Effector CD4-positive, alpha-beta T cell (primary cell): ENCODE measurements around the gene B3GNT9.
A peak's percentile ranks its signal among the peaks of the same experiment; 100 is the strongest.

Experiments
- DNase-seq: peaks from one replicate; pipeline ENCODE4 v3.0.0-alpha.2; 2020

Gene B3GNT9

DNA sequence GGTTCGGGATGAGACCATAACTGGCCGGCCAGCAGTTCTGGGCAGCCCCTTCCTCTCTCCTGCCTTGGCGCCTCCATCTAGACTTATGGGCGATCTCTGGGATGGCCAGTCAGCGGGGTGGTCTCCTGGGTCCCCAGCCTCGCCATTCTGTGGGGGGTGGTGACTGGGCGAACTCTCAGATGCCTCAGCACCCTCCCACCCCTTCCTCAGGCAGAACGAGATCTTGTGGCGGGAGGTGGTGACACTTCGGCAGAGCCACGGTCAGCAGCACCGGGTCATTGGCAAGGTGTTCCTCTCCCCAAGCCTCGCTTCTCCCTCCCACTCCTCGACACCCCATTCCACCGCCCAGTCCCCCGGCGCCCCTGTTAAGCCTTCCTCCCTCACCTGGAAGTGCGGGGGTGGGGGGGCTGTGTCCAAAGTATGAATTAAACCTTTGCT, 15.3 kb upstream of the B3GNT9 start:
- no peak for DNase-seq

GRCh38 chr16:67165121-67166078, 14.6 kb upstream of the B3GNT9 start:
- no peak for DNase-seq

GRCh38 chr16:67164599-67165061, 13.8 kb upstream of the B3GNT9 start, which contains the start of gene HSF4:
TSS of gene HSF4 (plus strand) at chr16:67164745. CDS start at chr16:67164812, 67 bp downstream.
- DNase-seq, result no peak

DNA sequence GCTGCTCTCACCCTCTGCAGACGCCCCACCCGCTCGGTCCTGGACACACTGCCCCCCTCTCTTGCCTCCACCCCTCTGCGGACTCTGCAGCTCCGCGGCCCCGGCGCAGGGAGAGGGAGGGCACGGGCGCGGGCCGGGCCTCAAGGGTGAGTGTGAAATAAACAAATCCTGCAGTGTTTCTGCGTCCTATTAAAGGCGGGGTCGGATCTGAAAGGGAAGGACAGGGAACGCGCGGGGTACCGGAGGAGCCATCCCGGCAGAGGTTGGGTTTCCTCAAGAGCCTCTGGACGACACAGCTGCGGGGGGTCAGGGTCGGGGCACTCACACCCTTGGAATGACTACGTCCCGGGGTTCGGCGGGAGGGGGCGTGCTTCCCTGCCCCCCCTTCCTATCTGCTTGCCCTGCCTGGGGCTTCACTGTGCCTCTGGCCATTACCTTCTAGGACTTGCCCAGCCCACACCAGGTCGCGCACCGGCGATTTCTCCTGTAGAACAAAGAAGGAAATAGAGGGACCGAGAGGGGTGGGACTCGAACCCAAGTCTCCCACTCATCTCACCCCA, 13.3 kb upstream of the B3GNT9 start:
- DNase-seq, result no peak

- no peak for DNase-seq
Observed at GRCh38 chr16:67163164-67163998, 12.6 kb upstream of the B3GNT9 start.

- no peak for DNase-seq
Observed at GRCh38 chr16:67162506-67163163, 11.8 kb upstream of the B3GNT9 start.

DNA sequence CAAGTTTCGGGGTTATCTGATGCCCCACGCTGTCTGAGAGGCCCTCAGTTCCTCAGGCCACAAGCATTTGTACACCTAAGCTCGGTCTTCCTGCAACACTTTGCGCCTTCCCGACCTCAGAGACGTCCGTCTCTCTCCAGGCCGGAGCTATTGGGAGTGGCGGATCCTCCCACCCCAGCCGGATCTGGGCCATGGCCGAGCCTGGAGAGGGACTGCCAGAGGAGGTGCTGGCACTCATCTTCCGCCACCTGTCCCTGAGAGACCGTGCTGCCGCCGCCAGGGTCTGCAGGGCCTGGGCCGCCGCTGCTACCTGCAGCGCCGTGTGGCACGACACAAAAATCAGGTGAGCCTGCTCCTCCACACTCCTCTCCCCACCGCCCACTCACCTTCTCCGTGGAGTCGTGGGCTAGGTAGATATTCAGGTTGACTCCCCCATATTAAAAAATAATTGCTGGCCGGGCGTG, 10.8 kb upstream of the B3GNT9 start:
- no peak for DNase-seq

DNA sequence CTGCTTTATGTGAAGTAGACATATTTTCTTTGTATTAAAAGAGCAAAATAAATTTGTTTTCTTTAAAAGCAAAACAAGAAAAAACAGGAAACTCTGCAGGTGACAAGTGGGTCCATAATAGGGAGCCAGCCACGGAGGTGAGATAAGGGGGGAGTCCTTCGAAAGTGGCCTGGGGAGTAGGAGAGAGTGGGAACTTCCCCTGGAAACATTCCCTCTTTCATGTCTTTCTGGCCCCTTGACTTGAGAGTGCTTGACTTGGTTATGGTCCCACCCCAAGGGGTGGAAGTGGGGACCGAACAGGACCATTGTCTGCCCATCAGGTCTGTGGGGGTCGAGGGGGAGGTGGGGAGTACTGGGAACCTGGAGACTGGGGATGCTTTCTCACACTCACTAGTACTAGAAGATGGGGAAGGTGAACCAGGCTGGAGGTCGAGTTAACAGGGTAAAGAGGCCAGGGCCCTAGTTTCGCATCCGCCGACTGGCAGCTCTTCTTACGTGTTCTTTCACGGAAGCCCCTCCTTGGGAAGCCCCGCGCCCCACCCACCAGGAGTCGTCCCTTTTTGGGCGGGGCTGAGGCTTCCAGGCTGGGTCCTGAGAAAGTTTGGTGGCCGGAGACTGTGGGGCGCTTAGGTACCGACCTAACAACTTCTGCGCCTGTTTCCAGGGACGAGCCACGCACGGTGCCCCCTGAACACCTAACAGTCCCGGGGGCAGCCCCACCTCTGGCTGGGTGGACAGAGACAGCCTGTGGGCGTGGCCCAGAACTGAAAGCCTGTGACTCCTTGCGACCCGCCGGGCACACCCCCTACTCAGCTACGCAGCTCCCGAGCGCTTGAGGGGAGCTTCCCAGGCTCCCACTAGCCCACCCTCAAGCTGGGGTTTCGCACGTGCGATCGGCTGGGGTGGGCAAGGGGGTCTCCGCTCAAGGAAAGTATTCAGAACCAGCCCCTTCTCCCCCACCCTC, 8.1 kb upstream of the B3GNT9 start:
- peak; percentile 70 for DNase-seq

- no peak for DNase-seq
Observed at GRCh38 chr16:67157892-67158635, 7.3 kb upstream of the B3GNT9 start.

DNA sequence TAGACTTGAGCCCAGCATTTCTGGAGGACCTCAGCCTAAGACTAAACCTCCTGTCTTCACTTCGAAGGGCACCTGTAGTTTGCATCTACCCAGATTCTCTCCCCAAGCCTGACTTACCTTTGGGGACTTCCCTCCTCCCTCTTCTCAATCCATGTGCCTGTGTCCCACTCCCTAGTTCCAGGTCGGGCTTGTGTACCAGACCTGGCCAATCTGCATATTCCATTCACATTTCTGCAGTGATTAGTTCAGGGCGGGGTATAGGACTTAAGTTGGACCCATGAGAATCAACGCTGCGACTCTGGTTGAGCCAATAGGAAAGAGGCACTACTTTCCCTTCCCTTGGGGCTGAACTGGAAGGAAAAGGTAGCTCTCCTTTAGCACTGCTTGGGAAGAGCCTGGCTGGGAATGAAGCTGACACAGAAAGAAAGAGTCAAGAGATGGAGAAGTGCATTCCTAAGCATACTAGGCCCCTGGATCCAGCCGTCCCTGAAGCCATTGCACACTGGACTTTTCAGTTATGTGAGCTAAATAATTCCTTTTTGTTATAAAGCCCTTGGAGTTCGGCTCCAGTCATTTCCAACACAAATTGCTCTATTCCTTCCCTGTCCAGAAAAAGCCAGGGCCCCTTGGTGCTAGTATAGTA, 6.4 kb upstream of the B3GNT9 start:
- no peak for DNase-seq

DNA sequence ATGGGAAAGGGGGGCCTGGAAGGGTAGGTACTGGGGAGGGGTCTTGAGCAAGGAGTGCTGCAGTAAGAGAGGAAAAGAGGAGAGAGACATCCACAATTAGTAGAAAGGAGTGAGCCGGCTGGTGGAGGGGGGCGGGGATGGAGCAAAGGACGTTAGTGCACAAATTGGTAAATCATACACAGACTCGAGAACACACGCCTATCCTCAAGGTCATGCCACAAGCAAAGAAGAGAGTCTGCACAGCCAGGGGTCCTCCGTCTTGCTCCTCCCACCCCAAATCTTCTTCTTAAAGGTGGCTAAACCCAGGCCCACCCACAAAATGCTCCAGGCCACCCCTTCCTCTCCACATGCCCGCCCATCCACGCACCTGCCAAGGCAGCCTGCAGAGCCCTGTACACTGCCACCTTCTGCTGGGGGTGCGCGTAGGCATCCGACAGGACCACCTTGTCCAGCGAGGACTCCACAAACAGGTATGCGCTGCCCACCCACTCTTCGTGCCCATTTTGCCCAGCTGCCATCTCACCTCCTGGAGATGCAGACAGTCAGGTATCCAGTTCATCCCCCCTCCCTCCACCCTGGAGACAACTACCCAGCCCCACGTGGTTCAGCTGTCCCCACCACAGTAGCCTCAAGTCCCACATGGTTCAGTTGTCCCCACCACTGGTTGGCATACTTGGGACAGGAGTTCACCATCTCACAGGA, 5.5 kb upstream of the B3GNT9 start:
- no peak for DNase-seq

- DNase-seq, result peak; percentile 72
Observed at GRCh38 chr16:67155295-67156142, 4.7 kb upstream of the B3GNT9 start.

GRCh38 chr16:67154578-67155294, 3.9 kb upstream of the B3GNT9 start:
- no peak for DNase-seq

GRCh38 chr16:67151431-67152097, 766 bp upstream of the B3GNT9 start:
- DNase-seq, result no peak

GRCh38 chr16:67150047-67150832, 558 bp downstream of the B3GNT9 start:
- no peak for DNase-seq
